T-helper 1 cell treated with Interleukin-12 subunit alpha and Interleukin-12 subunit beta and Interleukin-4 antibody, amounts not matched to agents 30 ng/mL and 1 ng/mL, for 36 hours (primary cell): ENCODE measurements around the gene ACAT2. TPM values are rescaled to one million over a fixed set of nuclear protein-coding genes. Genes with fewer than 3 reads are reported as not detected.

Experiments used
- total RNA-seq: library from RNA; stranded (reverse); gene quantifications from 2 replicates; pipeline ENCODE4 v1.2.3, GENCODE V29; 2022

Gene ACAT2
- total RNA-seq, 1 donor from 2014 or later, result 61.9 TPM

Other genes with a start within 250 kb of the ACAT2 start
- 63.1 and 63.9 TPM in 2 replicates for gene SOD2, start 68.8 kb upstream of the ACAT2 start, total RNA-seq
- gene WTAP, start 34.5 kb upstream of the ACAT2 start, total RNA-seq, result 119 and 126 TPM in 2 replicates
- gene TCP1, start 27.6 kb downstream of the ACAT2 start, total RNA-seq, result 227 and 230 TPM in 2 replicates
- 72.9 and 74.8 TPM in 2 replicates for gene MRPL18, start 28.4 kb downstream of the ACAT2 start, total RNA-seq
- gene PNLDC1, start 38.2 kb downstream of the ACAT2 start, total RNA-seq, result 0.59 and 0.74 TPM in 2 replicates
- gene MAS1, start 128.9 kb downstream of the ACAT2 start, total RNA-seq, result not detected in 2 replicates
- gene IGF2R, start 207.0 kb downstream of the ACAT2 start, total RNA-seq, result 93.0 and 95.3 TPM in 2 replicates